CD14-positive monocyte (primary cell): Measurements from ENCODE around the gene SZT2. TPM values are rescaled to one million over a fixed set of nuclear protein-coding genes. Genes with fewer than 3 reads are reported as not detected.
A peak's percentile ranks its signal among the peaks of the same experiment; 100 is the strongest.

Experiments used
- DNase-seq, 3 donors: peaks; one replicate each; pipeline ENCODE4 v3.0.0-alpha.2; 2011 to 2022
- H2AFZ ChIP-seq: 2 replicates; pipeline ENCODE4 v1.6.0; 2012; ENCODE audit warnings: mild to moderate bottlenecking, low read depth, low read length, inconsistent platforms; ENCODE audit not compliant: insufficient read depth, poor library complexity, severe bottlenecking
- H3K27ac ChIP-seq, 2 donors: 1 replicate in 1 of 2; 2 replicates in 1 of 2; pipeline ENCODE4 v1.5.1; 2012 to 2013; ENCODE audit warnings: low read length in 2 of 2, control low read depth in 1 of 2, inconsistent platforms in 1 of 2, low read depth in 1 of 2, mild to moderate bottlenecking in 1 of 2
- H3K27me3 ChIP-seq, 2 donors: one replicate each; pipeline versions ENCODE4 v1.6.0 to v1.6.1; 2011 to 2013; ENCODE audit warnings: low read length in 2 of 2; ENCODE audit not compliant: control insufficient read depth in 2 of 2, insufficient read depth in 2 of 2
- H3K36me3 ChIP-seq, 2 donors: replicated peaks in 1 of 2; 1 replicate in 1 of 2; 2 replicates in 1 of 2; pipeline versions ENCODE4 v1.5.1 to v1.6.1; 2012 to 2013; ENCODE audit warnings: low read length in 2 of 2, control low read depth in 1 of 2, inconsistent platforms in 1 of 2, mild to moderate bottlenecking in 1 of 2; ENCODE audit not compliant: insufficient read depth in 2 of 2, control insufficient read depth in 1 of 2
- H3K4me1 ChIP-seq, 2 donors: 1 replicate in 1 of 2; 2 replicates in 1 of 2; pipeline versions ENCODE4 v1.5.1 to v1.6.1; 2012 to 2013; ENCODE audit warnings: low read length in 2 of 2, control low read depth in 1 of 2, inconsistent platforms in 1 of 2, mild to moderate bottlenecking in 1 of 2, moderate library complexity in 1 of 2; ENCODE audit not compliant: insufficient read depth in 2 of 2, control insufficient read depth in 1 of 2
- H3K4me2 ChIP-seq: replicated peaks from 2 replicates; pipeline ENCODE3; 2012; ENCODE audit warnings: low read length, moderate library complexity, mild to moderate bottlenecking; ENCODE audit not compliant: poor library complexity, severe bottlenecking; ENCODE audit errors: extremely low read depth
- H3K4me3 ChIP-seq, 3 experiments: fragments of 200-600 bp in 1 of 3; sonication (generic) in 1 of 3; replicated peaks in 1 of 3; 1 replicate in 2 of 3; 2 replicates in 1 of 3; pipeline ENCODE4 v1.5.1; 2011 to 2013; ENCODE audit warnings: low read length in 3 of 3, mild to moderate bottlenecking in 3 of 3, control low read depth in 2 of 3, low read depth in 2 of 3, inconsistent platforms in 1 of 3, moderate library complexity in 1 of 3
- H3K79me2 ChIP-seq: 2 replicates; pipeline ENCODE4 v1.6.0; 2012; ENCODE audit warnings: mild to moderate bottlenecking, control low read depth, inconsistent platforms, low read length, moderate library complexity; ENCODE audit not compliant: insufficient read depth
- H3K9ac ChIP-seq: 2 replicates; pipeline ENCODE4 v1.6.0; 2017; ENCODE audit warnings: low read length, mild to moderate bottlenecking; ENCODE audit not compliant: insufficient read depth, poor library complexity, severe bottlenecking
- H3K9me3 ChIP-seq, 2 donors: replicated peaks in 1 of 2; 1 replicate in 1 of 2; 2 replicates in 1 of 2; pipeline versions ENCODE4 v1.5.1 to v1.6.1; 2012 to 2013; ENCODE audit warnings: low read length in 2 of 2, control low read depth in 1 of 2; ENCODE audit not compliant: control insufficient read depth in 1 of 2, insufficient read depth in 1 of 2
- H4K20me1 ChIP-seq: 2 replicates; pipeline ENCODE4 v1.6.0; 2012; ENCODE audit warnings: mild to moderate bottlenecking, low read length, control low read depth, moderate library complexity; ENCODE audit not compliant: insufficient read depth
- H3K27ac Mint-ChIP-seq, 7 donors: one replicate each; pipeline ENCODE4 v1.8.0; 2020; ENCODE audit warnings: mild to moderate bottlenecking in 7 of 7, mixed read lengths in 7 of 7, moderate library complexity in 6 of 7, inconsistent platforms in 2 of 7
- H3K27me3 Mint-ChIP-seq, 3 donors: one replicate each; pipeline ENCODE4 v1.8.0; 2021 to 2022; ENCODE audit warnings: low read depth in 3 of 3, mild to moderate bottlenecking in 3 of 3, mixed read lengths in 3 of 3, moderate library complexity in 3 of 3, inconsistent platforms in 1 of 3
- H3K36me3 Mint-ChIP-seq, 2 donors: one replicate each; pipeline ENCODE4 v1.8.0; 2020; ENCODE audit warnings: mixed read lengths in 2 of 2, inconsistent platforms in 1 of 2, mild to moderate bottlenecking in 1 of 2
- H3K4me1 Mint-ChIP-seq: one replicate; pipeline ENCODE4 v1.8.0; 2020; ENCODE audit warnings: mild to moderate bottlenecking, mixed read lengths
- H3K4me3 Mint-ChIP-seq, 2 donors: one replicate each; pipeline ENCODE4 v1.8.0; 2020; ENCODE audit warnings: mild to moderate bottlenecking in 2 of 2, mixed read lengths in 2 of 2, moderate library complexity in 1 of 2
- H3K9me3 Mint-ChIP-seq, 7 donors: one replicate each; pipeline ENCODE4 v1.8.0; 2020 to 2022; ENCODE audit warnings: mixed read lengths in 7 of 7, mild to moderate bottlenecking in 6 of 7, moderate library complexity in 6 of 7, inconsistent platforms in 2 of 7
- WGBS: methylation state at CpG from one replicate; pipeline ENCODE4 v1.1.5; 2013; ENCODE audit warnings: missing lambda C conversion rate; ENCODE audit not compliant: insufficient coverage; 5-methylcytosine and 5-hydroxymethylcytosine counted together
- intact Hi-C, 2 donors: fragments of 100-400 bp; cut with micrococcal nuclease; formaldehyde crosslinking; loops; one replicate each; pipeline versions ENCODE4 v1.15.0 to v1.15.1; 2023
- polyA plus RNA-seq, 3 donors: library from polyadenylated mRNA; depleted of rRNA in 1 of 3; unstranded in 2 of 3; stranded (reverse) in 1 of 3; fragments of 300-500 nt in 2 of 3; fragments of >200 nt in 1 of 3; fragmentation: Illumina TruSeq in 2 of 3; gene quantifications; 1 replicate in 2 of 3; 2 replicates in 1 of 3; pipeline ENCODE4 v1.2.3, GENCODE V29; 2012 to 2021
- TF ChIP-seq, protein P1 (sequence below): fragments of 200-600 bp; IDR thresholded peaks from one replicate; pipeline ENCODE4 v1.8.0; 2022; ENCODE audit warnings: antibody characterized with exemption, mild to moderate bottlenecking

SZT2 gene
- polyA plus RNA-seq, 3 donors = 2.4 to 29.9 (median 2.6) TPM

DNA sequence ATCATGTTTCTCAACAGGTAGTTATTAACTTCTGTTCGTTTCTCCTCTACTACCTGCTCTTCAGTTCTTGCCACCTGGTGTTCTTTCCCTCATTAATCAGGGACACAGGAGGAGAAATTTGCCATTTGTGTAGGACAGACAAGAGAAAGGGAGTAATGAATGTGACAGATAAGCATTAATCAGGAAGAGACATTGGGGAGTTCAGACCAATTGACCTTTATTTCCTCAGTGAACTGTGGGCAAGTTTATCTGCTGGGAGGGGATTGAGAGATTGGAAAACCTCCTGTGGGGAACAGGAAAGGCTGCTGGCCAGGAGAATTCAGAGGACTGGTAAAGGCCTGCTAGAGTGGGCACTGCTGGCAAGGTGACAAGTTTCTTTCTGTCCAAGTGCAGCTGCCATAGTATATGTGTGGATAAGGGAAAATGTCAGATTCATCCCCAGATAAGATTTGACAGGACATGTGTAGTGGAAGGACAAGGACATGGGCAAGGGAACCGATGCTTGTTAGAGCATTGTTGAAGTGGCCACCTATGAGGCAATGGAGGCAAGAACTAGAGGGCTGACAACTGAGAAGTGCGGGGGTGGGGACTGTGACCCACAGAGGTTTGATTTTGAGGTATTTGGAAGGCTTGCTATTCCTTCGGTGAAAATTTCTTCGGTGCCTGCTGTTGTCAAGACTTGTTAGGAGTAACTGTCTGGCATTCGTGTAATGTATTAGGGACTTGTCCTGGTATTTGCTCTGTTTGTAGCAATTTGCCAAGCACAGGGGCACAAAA, 12.6 kb downstream of the SZT2 start:
- H3K4me3 Mint-ChIP-seq = no peak overlapping the region
- Histone ChIP-seq H3K27ac (no peak overlapping the region), H3K4me1 (no peaks in the 10 kb centered on the region), H3K27me3 (no peaks in the 10 kb centered on the region), H3K79me2 (peaks cover 12% of the 10 kb centered on the region), H4K20me1 (peaks cover 13% of the 10 kb centered on the region), H3K4me3 (no peak overlapping the region), H3K4me2 (no peak overlapping the region), H3K9me3 (peaks cover 0 to 4% of the 10 kb centered on the region in 2 donors), H2AFZ (no peak overlapping the region), H3K36me3 (peaks cover 45 to 55% of the 10 kb centered on the region in 2 donors), H3K9ac (no peak overlapping the region)
- DNase-seq = no peak
- 97% methylated on average over 5 of the region's 6 CpGs for WGBS
- peaks cover 45 to 74% of the 10 kb centered on the region in 2 donors for H3K36me3 Mint-ChIP-seq
- peaks cover 6% of the 10 kb centered on the region for H3K4me1 Mint-ChIP-seq
- H3K27me3 Mint-ChIP-seq = peaks cover 0 to 1% (median 0%) of the 10 kb centered on the region in 3 donors
- H3K9me3 Mint-ChIP-seq = peaks cover 0 to 11% (median 2%) of the 10 kb centered on the region in 7 donors
- H3K27ac Mint-ChIP-seq = peak overlapping the region in 4 of 7 donors; percentile 2 to 51 (median 12)
- TF ChIP-seq, protein P1, sequence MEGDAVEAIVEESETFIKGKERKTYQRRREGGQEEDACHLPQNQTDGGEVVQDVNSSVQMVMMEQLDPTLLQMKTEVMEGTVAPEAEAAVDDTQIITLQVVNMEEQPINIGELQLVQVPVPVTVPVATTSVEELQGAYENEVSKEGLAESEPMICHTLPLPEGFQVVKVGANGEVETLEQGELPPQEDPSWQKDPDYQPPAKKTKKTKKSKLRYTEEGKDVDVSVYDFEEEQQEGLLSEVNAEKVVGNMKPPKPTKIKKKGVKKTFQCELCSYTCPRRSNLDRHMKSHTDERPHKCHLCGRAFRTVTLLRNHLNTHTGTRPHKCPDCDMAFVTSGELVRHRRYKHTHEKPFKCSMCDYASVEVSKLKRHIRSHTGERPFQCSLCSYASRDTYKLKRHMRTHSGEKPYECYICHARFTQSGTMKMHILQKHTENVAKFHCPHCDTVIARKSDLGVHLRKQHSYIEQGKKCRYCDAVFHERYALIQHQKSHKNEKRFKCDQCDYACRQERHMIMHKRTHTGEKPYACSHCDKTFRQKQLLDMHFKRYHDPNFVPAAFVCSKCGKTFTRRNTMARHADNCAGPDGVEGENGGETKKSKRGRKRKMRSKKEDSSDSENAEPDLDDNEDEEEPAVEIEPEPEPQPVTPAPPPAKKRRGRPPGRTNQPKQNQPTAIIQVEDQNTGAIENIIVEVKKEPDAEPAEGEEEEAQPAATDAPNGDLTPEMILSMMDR = no peak
- intact Hi-C loops = no loop called here

DNA sequence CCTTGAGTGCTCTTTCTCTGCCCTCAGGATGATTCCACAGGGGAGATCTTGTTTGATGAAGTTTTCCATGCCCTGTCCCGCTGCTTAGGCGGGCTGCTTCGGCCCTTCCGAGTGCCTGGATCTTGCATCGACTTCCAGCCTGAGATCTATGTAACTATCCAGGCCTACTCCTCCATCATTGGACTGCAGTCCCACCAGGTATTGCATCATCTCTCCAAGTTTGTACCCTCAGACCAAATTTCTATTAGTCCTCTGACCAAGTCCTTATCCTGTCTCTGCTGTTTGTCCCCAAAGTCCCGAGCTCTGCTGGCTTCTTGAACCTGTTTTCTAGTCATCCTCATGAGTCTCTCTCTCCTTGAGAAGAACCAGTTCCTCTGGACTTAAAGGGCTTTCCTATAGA, 14.7 kb downstream of the SZT2 start:
- Mint-ChIP-seq H3K4me1 (no peaks in the 10 kb centered on the region), H3K4me3 (no peak overlapping the region), H3K27ac (peak overlapping the region in 1 of 7 donors; percentile 42), H3K27me3 (peaks cover 0 to 1% (median 0%) of the 10 kb centered on the region in 3 donors), H3K9me3 (peaks cover 0 to 2% (median 0%) of the 10 kb centered on the region in 7 donors), H3K36me3 (peaks cover 58 to 76% of the 10 kb centered on the region in 2 donors)
- no peaks in the 10 kb centered on the region for H3K27me3 ChIP-seq
- H3K4me1 ChIP-seq = no peaks in the 10 kb centered on the region
- no peak overlapping the region for H3K4me2 ChIP-seq
- H2AFZ ChIP-seq = no peak overlapping the region
- H3K9me3 ChIP-seq = no peaks in the 10 kb centered on the region
- intact Hi-C loops = no loop called here
- 89% methylated on average over 3 of the region's 6 CpGs for WGBS
- peaks cover 7% of the 10 kb centered on the region for H3K79me2 ChIP-seq
- no peak overlapping the region for H3K4me3 ChIP-seq
- TF ChIP-seq, protein P1 = no peak
- peaks cover 60 to 76% of the 10 kb centered on the region in 2 donors for H3K36me3 ChIP-seq
- DNase-seq = no peak
- H3K9ac ChIP-seq = no peak overlapping the region
- no peaks in the 10 kb centered on the region for H4K20me1 ChIP-seq
- no peak overlapping the region for H3K27ac ChIP-seq
